A673 (cell line): Measurements from ENCODE around the gene CELSR1. TPM values are rescaled to one million over a fixed set of nuclear protein-coding genes. Genes with fewer than 3 reads are reported as not detected.

ENCODE experiments used
- BruUV-seq: library from RNA; stranded (reverse); fragments of 400-500 nt; replicated peaks from 2 replicates; lab custom pipeline; 2021; lab: Mats Ljungman, UMichigan
- CTCF ChIA-PET: fragments of 300-600 bp; sonication (Branson Sonifier 250); formaldehyde crosslinking; loops from one replicate; lab custom pipeline; 2022; ENCODE audit warnings: antibody characterized with exemption; lab: Charles Lee
- POLR2A ChIA-PET: fragments of 300-600 bp; sonication (Branson Sonifier 250); formaldehyde crosslinking; loops from one replicate; lab custom pipeline; 2022; ENCODE audit warnings: antibody characterized with exemption; ENCODE audit not compliant: low non-redundant PET; lab: Charles Lee
- DNase-seq: peaks from one replicate; pipeline ENCODE4 v3.0.0-alpha.2; 2015; ENCODE audit warnings: low spot score
- H3K27ac ChIP-seq: fragments of 200-600 bp; sonication (generic); 2 replicates; pipeline ENCODE4 v1.5.1; 2016; ENCODE audit warnings: mixed run types, low read depth, mild to moderate bottlenecking, mixed read lengths, antibody characterized with exemption, low read length; ENCODE audit not compliant: poor library complexity, severe bottlenecking
- H3K27me3 ChIP-seq: fragments of 200-600 bp; sonication (generic); replicated peaks from 2 replicates; pipeline ENCODE4 v1.6.1; 2017; ENCODE audit warnings: mixed run types, low read depth, mild to moderate bottlenecking, mixed read lengths, antibody characterized with exemption, low read length; ENCODE audit not compliant: insufficient read depth, poor library complexity
- H3K36me3 ChIP-seq: fragments of 200-600 bp; sonication (generic); 2 replicates; pipeline ENCODE4 v1.6.1; 2016; ENCODE audit warnings: mixed run types, mild to moderate bottlenecking, mixed read lengths, antibody characterized with exemption, low read length; ENCODE audit not compliant: insufficient read depth, poor library complexity, severe bottlenecking
- H3K4me1 ChIP-seq: fragments of 200-600 bp; sonication (generic); 2 replicates; pipeline ENCODE4 v1.6.1; 2017; ENCODE audit warnings: mixed run types, mild to moderate bottlenecking, mixed read lengths, antibody characterized with exemption, low read length; ENCODE audit not compliant: insufficient read depth, poor library complexity, severe bottlenecking
- H3K4me3 ChIP-seq: fragments of 200-600 bp; sonication (generic); 2 replicates; pipeline ENCODE4 v1.5.1; 2016; ENCODE audit warnings: low read depth, mixed run types, mild to moderate bottlenecking, mixed read lengths, low read length; ENCODE audit not compliant: poor library complexity, severe bottlenecking
- H3K9me3 ChIP-seq: fragments of 200-600 bp; sonication (generic); 2 replicates; pipeline ENCODE4 v1.6.1; 2016; ENCODE audit warnings: mixed run types, low read depth, mild to moderate bottlenecking, mixed read lengths, antibody characterized with exemption, low read length; ENCODE audit not compliant: poor library complexity, severe bottlenecking
- EZH2 ChIP-seq: fragments of 200-600 bp; sonication (generic); IDR thresholded peaks from 2 replicates; pipeline ENCODE4 v1.6.1; 2017; ENCODE audit warnings: borderline replicate concordance, low read depth, mild to moderate bottlenecking, mixed read lengths, antibody characterized with exemption, low read length; ENCODE audit not compliant: poor library complexity, severe bottlenecking
- intact Hi-C: fragments of 100-400 bp; cut with micrococcal nuclease; formaldehyde crosslinking; loops from one replicate; pipeline ENCODE4 v1.10.0; 2022; ENCODE audit not compliant: unreplicated experiment
- total RNA-seq: library from RNA; stranded (reverse); gene quantifications from 2 replicates; pipeline ENCODE4 v1.2.3, GENCODE V29; 2021
- TF ChIP-seq, protein P1 (sequence below): fragments of 300-800, 200-600 bp; sonication (generic); conservative IDR thresholded peaks from 2 replicates; pipeline ENCODE4 v1.5.1; 2017; ENCODE audit warnings: low read depth, mild to moderate bottlenecking, antibody characterized with exemption, low read length, moderate library complexity, mixed read lengths

CELSR1 gene
- total RNA-seq, 1 experiment from 2014 or later = 2.3 TPM

DNA sequence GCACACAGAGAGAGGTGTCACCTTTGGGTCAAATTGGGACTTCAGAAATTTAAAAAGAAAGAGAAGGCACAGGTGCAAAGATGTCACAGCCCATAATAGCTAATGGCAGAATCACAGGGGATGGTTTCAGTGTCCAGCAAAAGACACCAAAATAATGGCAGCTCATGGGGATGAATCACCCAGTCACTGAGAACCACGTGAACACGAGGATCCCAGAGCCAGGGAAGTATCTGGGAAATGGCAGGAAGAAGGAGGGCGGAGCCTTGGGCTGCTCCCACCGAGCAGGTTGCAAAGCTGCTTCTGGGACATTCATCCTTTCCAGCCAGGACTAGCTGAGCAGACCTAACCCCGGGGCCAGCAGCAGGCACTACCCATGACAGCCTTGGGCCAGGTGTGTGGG lies 156.3 kb downstream of the CELSR1 start:
- H3K9me3 ChIP-seq = no peaks in the 10 kb centered on the region
- no peak overlapping the region for H3K27ac ChIP-seq
- H3K4me1 ChIP-seq = no peaks in the 10 kb centered on the region
- H3K27me3 ChIP-seq = no peaks in the 10 kb centered on the region
- no peak for DNase-seq
- no TSS peak for BruUV-seq
- POLR2A ChIA-PET = no interaction called here
- H3K36me3 ChIP-seq = no peaks in the 10 kb centered on the region
- TF ChIP-seq, protein P1, sequence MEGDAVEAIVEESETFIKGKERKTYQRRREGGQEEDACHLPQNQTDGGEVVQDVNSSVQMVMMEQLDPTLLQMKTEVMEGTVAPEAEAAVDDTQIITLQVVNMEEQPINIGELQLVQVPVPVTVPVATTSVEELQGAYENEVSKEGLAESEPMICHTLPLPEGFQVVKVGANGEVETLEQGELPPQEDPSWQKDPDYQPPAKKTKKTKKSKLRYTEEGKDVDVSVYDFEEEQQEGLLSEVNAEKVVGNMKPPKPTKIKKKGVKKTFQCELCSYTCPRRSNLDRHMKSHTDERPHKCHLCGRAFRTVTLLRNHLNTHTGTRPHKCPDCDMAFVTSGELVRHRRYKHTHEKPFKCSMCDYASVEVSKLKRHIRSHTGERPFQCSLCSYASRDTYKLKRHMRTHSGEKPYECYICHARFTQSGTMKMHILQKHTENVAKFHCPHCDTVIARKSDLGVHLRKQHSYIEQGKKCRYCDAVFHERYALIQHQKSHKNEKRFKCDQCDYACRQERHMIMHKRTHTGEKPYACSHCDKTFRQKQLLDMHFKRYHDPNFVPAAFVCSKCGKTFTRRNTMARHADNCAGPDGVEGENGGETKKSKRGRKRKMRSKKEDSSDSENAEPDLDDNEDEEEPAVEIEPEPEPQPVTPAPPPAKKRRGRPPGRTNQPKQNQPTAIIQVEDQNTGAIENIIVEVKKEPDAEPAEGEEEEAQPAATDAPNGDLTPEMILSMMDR = no peak
- TF ChIP-seq EZH2 = no peak
- CTCF ChIA-PET = no interaction called here
- intact Hi-C loops = no loop called here
- H3K4me3 ChIP-seq = no peak overlapping the region

- TF ChIP-seq EZH2 = no peak
- TF ChIP-seq, protein P1 = no peak
- H3K9me3 ChIP-seq = no peaks in the 10 kb centered on the region
- H3K4me3 ChIP-seq = no peak overlapping the region
- no peaks in the 10 kb centered on the region for H3K4me1 ChIP-seq
- no peaks in the 10 kb centered on the region for H3K36me3 ChIP-seq
- ChIA-PET CTCF (no interaction called here), POLR2A (no interaction called here)
- BruUV-seq = no TSS peak
- no peak for DNase-seq
- no peak overlapping the region for H3K27ac ChIP-seq
- no peaks in the 10 kb centered on the region for H3K27me3 ChIP-seq
- intact Hi-C loops = no loop called here
These were observed 156.8 kb downstream of the CELSR1 start for GRCh38 chr22:46380581-46380980.

DNA sequence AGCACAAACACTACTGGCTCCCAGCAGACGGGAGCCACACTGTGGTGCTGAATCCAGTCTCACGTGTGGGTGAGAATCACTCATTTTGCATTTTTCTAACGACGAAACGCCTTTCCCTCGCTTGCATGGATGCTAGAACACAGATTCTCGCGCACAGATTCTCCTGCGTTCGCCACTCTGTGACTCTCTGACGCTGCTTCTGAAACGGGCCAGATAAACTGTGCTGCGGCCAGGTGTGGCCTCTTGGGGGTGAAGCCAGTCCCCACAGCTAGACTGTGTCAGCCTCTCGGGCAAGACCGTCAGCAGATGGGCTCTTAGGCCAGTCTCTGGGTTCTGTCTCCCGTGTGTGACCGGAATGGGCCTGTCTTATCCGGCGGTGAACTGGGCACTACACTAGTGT lies 157.4 kb downstream of the CELSR1 start:
- CTCF ChIA-PET = no interaction called here
- H3K9me3 ChIP-seq = no peaks in the 10 kb centered on the region
- intact Hi-C loops = no loop called here
- H3K27ac ChIP-seq = no peak overlapping the region
- no peaks in the 10 kb centered on the region for H3K27me3 ChIP-seq
- BruUV-seq = no TSS peak
- no peak for TF ChIP-seq EZH2
- TF ChIP-seq, protein P1 = no peak
- no peak for DNase-seq
- H3K36me3 ChIP-seq = no peaks in the 10 kb centered on the region
- H3K4me3 ChIP-seq = no peak overlapping the region
- POLR2A ChIA-PET = no interaction called here
- H3K4me1 ChIP-seq = no peaks in the 10 kb centered on the region
